Measurements from ENCODE around the gene CFAP73. TPM values are rescaled to one million over a fixed set of nuclear protein-coding genes. Genes with fewer than 3 reads are reported as not detected.

The CFAP73 gene
- polyA plus RNA-seq, 3 donors = 0.14 TPM; not detected in 2

GRCh38 chr12:113142173-113142885 is 7.2 kb upstream of the CFAP73 start:
- peaks cover 32 to 40% of the 10 kb centered on the region in 2 donors for H3K4me1 ChIP-seq (ENCODE audit: control insufficient read depth in 1 of 2, insufficient read depth in 2 of 2, low read length in 2 of 2)
- no peaks in the 10 kb centered on the region for H3K27me3 ChIP-seq (ENCODE audit: control insufficient read depth in 2 of 2, insufficient read depth in 2 of 2, low read length in 2 of 2)
- Mint-ChIP-seq H3K27ac (peak overlapping the region; percentile 96 to 99 (median 98)), H3K9me3 (peaks cover 0 to 6% (median 0%) of the 10 kb centered on the region in 7 donors), H3K4me1 (peaks cover 34% of the 10 kb centered on the region), H3K36me3 (no peaks in the 10 kb centered on the region), H3K4me3 (peak overlapping the region; percentile 45 to 85), H3K27me3 (ENCODE audit: low read depth in 3 of 3) (peaks cover 3 to 6% (median 4%) of the 10 kb centered on the region in 3 donors)
- H3K4me3 ChIP-seq (replicated peaks in 1 of 3; ENCODE audit: low read depth in 2 of 3, low read length in 3 of 3) = peak overlapping the region in 1 of 3 experiments; percentile 39
- TF ChIP-seq CTCF (IDR thresholded peaks at IDR 0.05) = no peak
- peak overlapping the region; percentile 74 for H2AFZ ChIP-seq (ENCODE audit: insufficient read depth, low read depth, low read length, poor library complexity, severe bottlenecking)
- peak overlapping the region; percentile 50 for H3K4me2 ChIP-seq (replicated peaks; ENCODE audit: extremely low read depth, low read length, poor library complexity, severe bottlenecking)
- H3K27ac ChIP-seq (ENCODE audit: low read depth in 1 of 2, low read length in 2 of 2) = peak overlapping the region; percentile 97 to 99
- intact Hi-C loops (cut with micrococcal nuclease) = no loop called here
- peak overlapping the region; percentile 85 for H3K9ac ChIP-seq (ENCODE audit: insufficient read depth, low read length, poor library complexity, severe bottlenecking)
- H4K20me1 ChIP-seq (ENCODE audit: insufficient read depth, low read length) = no peaks in the 10 kb centered on the region
- H3K36me3 ChIP-seq (replicated peaks in 1 of 2; ENCODE audit: control insufficient read depth in 1 of 2, insufficient read depth in 2 of 2, low read length in 2 of 2) = no peaks in the 10 kb centered on the region
- no peaks in the 10 kb centered on the region for H3K9me3 ChIP-seq (replicated peaks in 1 of 2; ENCODE audit: control insufficient read depth in 1 of 2, insufficient read depth in 1 of 2, low read length in 2 of 2)
- peak; percentile 90 to 95 (median 94) for DNase-seq
- no peaks in the 10 kb centered on the region for H3K79me2 ChIP-seq (ENCODE audit: insufficient read depth, low read length)
- 0% methylated on average over 8 of the region's 17 CpGs for WGBS (ENCODE audit: insufficient coverage)

- Histone ChIP-seq H3K36me3 (replicated peaks in 1 of 2; ENCODE audit: control insufficient read depth in 1 of 2, insufficient read depth in 2 of 2, low read length in 2 of 2) (no peaks in the 10 kb centered on the region), H2AFZ (ENCODE audit: insufficient read depth, low read depth, low read length, poor library complexity, severe bottlenecking) (peak overlapping the region; percentile 74)
- peaks cover 0 to 7% (median 0%) of the 10 kb centered on the region in 7 donors for H3K9me3 Mint-ChIP-seq
Observed at GRCh38 chr12:113142886-113143332, 6.6 kb upstream of the CFAP73 start.

More at GRCh38 chr12:113142886-113143332, 6.6 kb upstream of the CFAP73 start:
- Mint-ChIP-seq H3K27me3 (ENCODE audit: low read depth in 3 of 3) (peaks cover 3 to 5% (median 4%) of the 10 kb centered on the region in 3 donors), H3K4me3 (peak overlapping the region; percentile 49 to 85), H3K27ac (peak overlapping the region; percentile 96 to 99 (median 98)), H3K4me1 (peaks cover 34% of the 10 kb centered on the region), H3K36me3 (no peaks in the 10 kb centered on the region)
- intact Hi-C loops (cut with micrococcal nuclease) = no loop called here
- no peaks in the 10 kb centered on the region for H3K9me3 ChIP-seq (replicated peaks in 1 of 2; ENCODE audit: control insufficient read depth in 1 of 2, insufficient read depth in 1 of 2, low read length in 2 of 2)
- peak overlapping the region; percentile 50 for H3K4me2 ChIP-seq (replicated peaks; ENCODE audit: extremely low read depth, low read length, poor library complexity, severe bottlenecking)
- WGBS (ENCODE audit: insufficient coverage) = no CpG with 5 or more reads among the region's 5 CpGs
- no peaks in the 10 kb centered on the region for H3K27me3 ChIP-seq (ENCODE audit: control insufficient read depth in 2 of 2, insufficient read depth in 2 of 2, low read length in 2 of 2)
- no peaks in the 10 kb centered on the region for H3K79me2 ChIP-seq (ENCODE audit: insufficient read depth, low read length)
- H3K4me1 ChIP-seq (ENCODE audit: control insufficient read depth in 1 of 2, insufficient read depth in 2 of 2, low read length in 2 of 2) = peaks cover 32 to 40% of the 10 kb centered on the region in 2 donors
- TF ChIP-seq CTCF (IDR thresholded peaks at IDR 0.05) = no peak
- H3K4me3 ChIP-seq (replicated peaks in 1 of 3; ENCODE audit: low read depth in 2 of 3, low read length in 3 of 3) = peak overlapping the region in 1 of 3 experiments; percentile 39
- no peaks in the 10 kb centered on the region for H4K20me1 ChIP-seq (ENCODE audit: insufficient read depth, low read length)
- DNase-seq = no peak
- H3K9ac ChIP-seq (ENCODE audit: insufficient read depth, low read length, poor library complexity, severe bottlenecking) = peak overlapping the region; percentile 85
- H3K27ac ChIP-seq (ENCODE audit: low read depth in 1 of 2, low read length in 2 of 2) = peak overlapping the region; percentile 97 to 99

All from CD14-positive monocyte (primary cell).